ENCODE measurements around the gene SLC35G6. TPM values are rescaled to one million over a fixed set of nuclear protein-coding genes. Genes with fewer than 3 reads are reported as not detected.

The SLC35G6 gene
- total and polyA plus RNA-seq, 9 donors, result not detected

DNA sequence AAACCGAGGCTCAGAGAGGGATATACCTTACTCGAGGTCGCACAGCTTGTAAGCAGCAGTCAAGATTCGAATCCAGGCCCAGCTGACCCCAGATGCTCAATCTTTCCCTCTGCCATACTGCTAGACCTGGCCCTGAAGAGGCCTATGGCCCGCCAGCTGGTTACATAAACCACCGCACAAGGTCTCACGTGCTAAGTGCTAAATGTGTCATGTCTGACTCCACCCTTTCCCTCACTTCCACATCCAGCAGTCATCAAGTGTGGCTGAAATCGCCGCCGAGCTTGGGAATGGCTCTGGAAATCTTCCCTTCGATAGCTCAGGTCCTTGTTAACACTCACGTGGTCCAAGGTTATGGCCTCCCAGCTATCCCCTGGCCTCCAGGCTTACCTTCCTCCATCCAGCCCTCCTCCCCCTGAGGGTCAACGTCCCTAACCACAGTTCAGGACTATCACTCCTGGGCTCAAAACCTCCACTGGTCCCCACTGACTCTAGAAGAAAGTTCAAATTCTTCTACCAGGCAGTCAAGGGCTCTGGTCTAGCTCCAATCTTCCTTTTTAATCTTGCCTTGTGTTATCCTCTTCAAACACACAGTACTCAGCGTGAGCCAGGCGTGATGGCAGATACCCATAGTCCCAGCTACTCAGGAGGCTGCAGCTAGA is 5.4 kb upstream of the SLC35G6 start:
- intact Hi-C loops (cut with DNase I), result loop anchor here in 3 of 4 donors (5.0 kb wide), 1 partner anchor 34 kb away; no protein-coding TSS in a partner anchor
- Histone ChIP-seq H3K27me3 (no peaks in the 10 kb centered on the region), H3K27ac (no peak overlapping the region), H3K4me1 (ENCODE audit: insufficient read depth) (peaks cover 14% of the 10 kb centered on the region), H3K4me3 (no peak overlapping the region), H3K36me3 (no peaks in the 10 kb centered on the region), H3K9me3 (no peaks in the 10 kb centered on the region)
- DNase-seq, result peak in 1 of 5 donors; percentile 50
- 64 to 72% (median 71%) methylated on average over 15 of the region's 15 CpGs for WGBS, 3 donors
- TF ChIP-seq POLR2A (IDR thresholded peaks at IDR 0.05) (no peak), EP300 (IDR thresholded peaks at IDR 0.05) (no peak)
- TF ChIP-seq, protein P1, sequence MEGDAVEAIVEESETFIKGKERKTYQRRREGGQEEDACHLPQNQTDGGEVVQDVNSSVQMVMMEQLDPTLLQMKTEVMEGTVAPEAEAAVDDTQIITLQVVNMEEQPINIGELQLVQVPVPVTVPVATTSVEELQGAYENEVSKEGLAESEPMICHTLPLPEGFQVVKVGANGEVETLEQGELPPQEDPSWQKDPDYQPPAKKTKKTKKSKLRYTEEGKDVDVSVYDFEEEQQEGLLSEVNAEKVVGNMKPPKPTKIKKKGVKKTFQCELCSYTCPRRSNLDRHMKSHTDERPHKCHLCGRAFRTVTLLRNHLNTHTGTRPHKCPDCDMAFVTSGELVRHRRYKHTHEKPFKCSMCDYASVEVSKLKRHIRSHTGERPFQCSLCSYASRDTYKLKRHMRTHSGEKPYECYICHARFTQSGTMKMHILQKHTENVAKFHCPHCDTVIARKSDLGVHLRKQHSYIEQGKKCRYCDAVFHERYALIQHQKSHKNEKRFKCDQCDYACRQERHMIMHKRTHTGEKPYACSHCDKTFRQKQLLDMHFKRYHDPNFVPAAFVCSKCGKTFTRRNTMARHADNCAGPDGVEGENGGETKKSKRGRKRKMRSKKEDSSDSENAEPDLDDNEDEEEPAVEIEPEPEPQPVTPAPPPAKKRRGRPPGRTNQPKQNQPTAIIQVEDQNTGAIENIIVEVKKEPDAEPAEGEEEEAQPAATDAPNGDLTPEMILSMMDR (IDR thresholded peaks at IDR 0.05), result no peak

DNA sequence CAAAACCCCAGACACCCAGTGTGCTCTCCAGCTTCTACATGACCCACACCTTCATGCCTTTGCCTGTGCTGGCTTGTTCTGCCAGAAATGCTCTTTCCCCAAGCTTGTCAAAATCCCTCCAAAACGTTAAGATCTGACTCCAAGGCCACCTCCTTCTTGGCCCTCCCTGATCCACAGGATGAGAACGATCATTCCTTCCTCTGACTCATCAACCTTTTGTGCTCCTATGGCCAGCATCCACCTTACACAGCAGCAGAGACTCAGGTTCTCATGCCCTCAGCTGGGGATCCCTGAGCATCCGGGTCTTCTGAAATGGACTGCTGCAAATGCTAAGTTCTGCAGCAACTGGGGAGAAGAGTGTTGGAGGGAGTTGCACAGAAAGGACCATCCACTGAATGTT is 4.8 kb upstream of the SLC35G6 start:
- TF ChIP-seq EP300 (IDR thresholded peaks at IDR 0.05) (no peak), POLR2A (IDR thresholded peaks at IDR 0.05) (no peak)
- TF ChIP-seq, protein P1 (IDR thresholded peaks at IDR 0.05), result no peak
- no peaks in the 10 kb centered on the region for H3K9me3 ChIP-seq
- no peaks in the 10 kb centered on the region for H3K27me3 ChIP-seq
- 16 to 22% (median 18%) methylated on average over 3 of the region's 3 CpGs for WGBS, 3 donors
- no peaks in the 10 kb centered on the region for H3K36me3 ChIP-seq
- intact Hi-C loops (cut with DNase I), result loop anchor here in 3 of 4 donors (5.0 kb wide), 1 partner anchor 34 kb away; no protein-coding TSS in a partner anchor
- no peak overlapping the region for H3K27ac ChIP-seq
- DNase-seq, result no peak
- H3K4me3 ChIP-seq, result no peak overlapping the region
- H3K4me1 ChIP-seq (ENCODE audit: insufficient read depth), result peaks cover 14% of the 10 kb centered on the region

DNA sequence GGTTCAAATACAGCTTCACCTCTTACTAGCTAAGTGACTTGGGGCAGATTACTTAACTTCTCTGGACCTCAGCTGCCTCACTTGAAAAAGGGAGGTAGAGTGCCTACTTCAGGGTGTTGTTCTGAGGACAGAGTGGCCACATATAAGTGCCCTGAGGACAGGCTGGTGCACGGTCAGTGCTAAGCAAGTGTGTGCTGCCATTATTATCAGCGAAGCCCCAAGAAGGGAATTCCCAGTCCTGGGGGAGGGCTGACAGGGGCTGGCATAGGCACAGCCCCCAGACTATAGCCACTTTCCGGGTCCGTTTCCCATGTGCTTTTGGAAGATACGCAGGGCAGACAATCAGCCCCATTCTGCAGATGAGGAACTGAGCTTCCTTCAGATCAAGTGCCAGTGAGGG is 4.3 kb upstream of the SLC35G6 start:
- Histone ChIP-seq H3K36me3 (no peaks in the 10 kb centered on the region), H3K27me3 (no peaks in the 10 kb centered on the region), H3K4me3 (peak overlapping the region; percentile 84), H3K9me3 (no peaks in the 10 kb centered on the region), H3K4me1 (ENCODE audit: insufficient read depth) (peaks cover 14% of the 10 kb centered on the region), H3K27ac (peak overlapping the region in 1 of 2 donors; percentile 99)
- DNase-seq, result no peak
- TF ChIP-seq, protein P1 (IDR thresholded peaks at IDR 0.05), result no peak
- TF ChIP-seq EP300 (IDR thresholded peaks at IDR 0.05) (no peak), POLR2A (IDR thresholded peaks at IDR 0.05) (no peak)
- 73 to 84% (median 77%) methylated on average over 5 of the region's 5 CpGs for WGBS, 3 donors
- intact Hi-C loops (cut with DNase I), result loop anchor here in 3 of 4 donors (5.0 kb wide), 1 partner anchor 35 kb away; no protein-coding TSS in a partner anchor

DNA sequence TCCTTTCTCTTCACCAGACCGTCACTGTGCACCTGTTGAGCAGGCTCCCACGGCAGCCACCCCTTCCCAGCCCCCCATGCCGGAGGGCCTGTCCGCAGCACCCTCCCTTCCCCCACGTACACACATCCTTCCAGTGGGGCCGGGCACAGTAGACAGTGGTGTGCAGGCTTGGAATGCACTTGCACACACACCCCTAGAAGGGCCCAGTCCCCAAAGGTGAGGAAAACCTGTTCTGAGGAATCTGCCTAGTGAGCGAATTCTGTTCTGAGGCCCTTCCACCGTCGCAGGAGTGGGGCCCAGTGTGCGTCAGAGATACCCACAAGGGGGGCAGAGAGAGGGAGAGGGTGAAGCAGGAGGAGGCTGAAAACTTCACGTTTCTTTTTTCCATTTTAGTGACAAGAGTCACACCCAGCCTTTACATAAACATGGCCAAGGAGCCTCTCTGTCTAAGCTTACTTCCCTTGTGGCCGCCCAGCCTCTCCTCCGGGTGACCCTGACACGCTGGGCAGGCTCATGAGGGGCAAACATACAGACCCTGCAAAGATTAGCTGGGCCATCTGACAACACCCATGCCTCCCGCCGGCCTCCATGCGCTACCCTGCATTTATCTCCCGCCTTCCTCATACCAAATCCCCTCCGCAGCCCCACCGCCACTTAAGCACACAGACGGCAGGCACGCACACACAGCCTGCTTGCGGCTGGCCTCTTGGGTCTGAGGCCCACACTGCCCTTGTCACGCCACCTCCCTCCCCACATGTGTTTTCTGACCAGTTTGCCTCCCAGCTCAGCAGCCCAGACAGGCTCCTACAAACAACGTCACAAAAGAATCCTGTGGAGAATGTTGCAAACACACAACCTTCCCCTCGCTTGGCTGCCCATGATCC is 3.6 kb upstream of the SLC35G6 start:
- no peak for TF ChIP-seq EP300 (IDR thresholded peaks at IDR 0.05)
- TF ChIP-seq, protein P1 (IDR thresholded peaks at IDR 0.05), result peak in 1 of 3 donors; percentile 4
- H3K36me3 ChIP-seq, result no peaks in the 10 kb centered on the region
- intact Hi-C loops (cut with DNase I), result loop anchor here in 3 of 4 donors (5.0 kb wide), 1 partner anchor 35 kb away; no protein-coding TSS in a partner anchor
- peak; percentile 41 to 69 (median 49) for DNase-seq
- no peaks in the 10 kb centered on the region for H3K27me3 ChIP-seq
- H3K9me3 ChIP-seq, result no peaks in the 10 kb centered on the region
- peak overlapping the region; percentile 72 to 99 for H3K27ac ChIP-seq
- 17 to 25% (median 22%) methylated on average over 26 of the region's 26 CpGs for WGBS, 3 donors
- peaks cover 15% of the 10 kb centered on the region for H3K4me1 ChIP-seq (ENCODE audit: insufficient read depth)
- H3K4me3 ChIP-seq, result peak overlapping the region; percentile 84

Measured in ovary (tissue), 9 donors.